Liver (tissue), 3 donors: ENCODE results near the gene CDC42BPA.

ENCODE experiments used
- EGR1 ChIP-seq, 2 donors: IDR thresholded peaks; 2 replicates each; pipeline ENCODE4 v1.6.1; 2016 to 2018; ENCODE audit warnings: antibody characterized with exemption in 2 of 2, low read depth in 2 of 2
- RXRA ChIP-seq, 2 donors: IDR thresholded peaks; 2 replicates each; pipeline ENCODE4 v1.6.1; 2017 to 2018; ENCODE audit warnings: antibody characterized with exemption in 2 of 2, mild to moderate bottlenecking in 1 of 2
- TAF1 ChIP-seq: conservative IDR thresholded peaks from 2 replicates; pipeline ENCODE4 v1.6.1; 2016; ENCODE audit warnings: antibody characterized with exemption, mild to moderate bottlenecking
- TF ChIP-seq, protein P1 (sequence below): fragments of 150-350 bp; IDR thresholded peaks from 2 replicates; pipeline ENCODE4 v1.5.1; 2017; ENCODE audit warnings: improper control_type of control experiment, low read depth, low read length; ENCODE audit not compliant: missing input control
- TF ChIP-seq, protein P2 (sequence below): IDR thresholded peaks from 2 replicates; pipeline ENCODE4 v1.6.1; 2016; ENCODE audit warnings: antibody characterized with exemption
- TF ChIP-seq, protein P3 (sequence below): IDR thresholded peaks from 2 replicates; pipeline ENCODE4 v1.6.1; 2016; ENCODE audit warnings: antibody characterized with exemption
- TF ChIP-seq, protein P4 (sequence below): IDR thresholded peaks from 2 replicates; pipeline ENCODE4 v1.6.1; 2016; ENCODE audit warnings: antibody characterized with exemption, mild to moderate bottlenecking
- donor health status: healthy.
- donor health status: healthy.

DNA sequence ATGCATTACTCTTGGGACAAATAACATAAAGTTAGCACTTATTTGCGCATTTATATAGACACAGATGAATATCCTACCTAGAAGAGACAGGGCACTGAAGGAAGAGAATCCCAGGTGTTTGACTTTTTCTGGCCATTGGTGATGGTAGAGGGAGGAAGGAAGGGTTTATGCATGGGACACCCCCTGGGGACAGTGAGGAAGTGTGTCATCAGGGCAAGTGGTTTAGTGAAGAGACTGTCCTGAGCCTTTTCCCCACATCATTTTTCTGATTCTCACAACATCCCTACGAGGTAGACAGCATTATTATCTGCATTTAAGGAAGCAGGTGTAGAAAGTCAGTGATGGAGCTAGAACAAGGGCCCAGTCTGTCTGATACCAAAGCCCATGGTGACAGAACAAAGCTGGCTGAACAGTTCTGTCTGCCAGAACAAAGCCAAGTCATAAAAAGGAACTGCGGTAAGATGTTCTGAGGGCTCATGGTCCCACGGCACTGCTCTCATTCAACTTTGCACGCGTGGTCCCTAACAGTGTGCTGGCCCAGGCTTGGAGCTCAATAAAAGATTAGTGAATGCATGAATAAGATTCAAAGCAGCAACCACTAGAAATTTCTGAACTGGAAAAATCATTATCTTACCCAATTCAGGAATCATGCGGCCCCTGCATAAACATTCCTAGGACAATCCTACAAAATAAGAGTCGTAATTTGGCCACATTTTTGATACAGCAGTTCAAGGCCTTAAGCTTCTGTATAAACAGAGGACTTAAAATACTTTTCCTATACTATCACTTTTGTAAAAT lies 12.2 kb upstream of the CDC42BPA start:
- TF ChIP-seq RXRA (IDR thresholded peaks at IDR 0.05) (no peak), EGR1 (IDR thresholded peaks at IDR 0.05; ENCODE audit: low read depth in 2 of 2) (no peak), TAF1 (no peak)
- TF ChIP-seq, protein P1, sequence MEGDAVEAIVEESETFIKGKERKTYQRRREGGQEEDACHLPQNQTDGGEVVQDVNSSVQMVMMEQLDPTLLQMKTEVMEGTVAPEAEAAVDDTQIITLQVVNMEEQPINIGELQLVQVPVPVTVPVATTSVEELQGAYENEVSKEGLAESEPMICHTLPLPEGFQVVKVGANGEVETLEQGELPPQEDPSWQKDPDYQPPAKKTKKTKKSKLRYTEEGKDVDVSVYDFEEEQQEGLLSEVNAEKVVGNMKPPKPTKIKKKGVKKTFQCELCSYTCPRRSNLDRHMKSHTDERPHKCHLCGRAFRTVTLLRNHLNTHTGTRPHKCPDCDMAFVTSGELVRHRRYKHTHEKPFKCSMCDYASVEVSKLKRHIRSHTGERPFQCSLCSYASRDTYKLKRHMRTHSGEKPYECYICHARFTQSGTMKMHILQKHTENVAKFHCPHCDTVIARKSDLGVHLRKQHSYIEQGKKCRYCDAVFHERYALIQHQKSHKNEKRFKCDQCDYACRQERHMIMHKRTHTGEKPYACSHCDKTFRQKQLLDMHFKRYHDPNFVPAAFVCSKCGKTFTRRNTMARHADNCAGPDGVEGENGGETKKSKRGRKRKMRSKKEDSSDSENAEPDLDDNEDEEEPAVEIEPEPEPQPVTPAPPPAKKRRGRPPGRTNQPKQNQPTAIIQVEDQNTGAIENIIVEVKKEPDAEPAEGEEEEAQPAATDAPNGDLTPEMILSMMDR: no peak
- TF ChIP-seq, protein P2, sequence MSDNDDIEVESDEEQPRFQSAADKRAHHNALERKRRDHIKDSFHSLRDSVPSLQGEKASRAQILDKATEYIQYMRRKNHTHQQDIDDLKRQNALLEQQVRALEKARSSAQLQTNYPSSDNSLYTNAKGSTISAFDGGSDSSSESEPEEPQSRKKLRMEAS: no peak
- TF ChIP-seq, protein P3, sequence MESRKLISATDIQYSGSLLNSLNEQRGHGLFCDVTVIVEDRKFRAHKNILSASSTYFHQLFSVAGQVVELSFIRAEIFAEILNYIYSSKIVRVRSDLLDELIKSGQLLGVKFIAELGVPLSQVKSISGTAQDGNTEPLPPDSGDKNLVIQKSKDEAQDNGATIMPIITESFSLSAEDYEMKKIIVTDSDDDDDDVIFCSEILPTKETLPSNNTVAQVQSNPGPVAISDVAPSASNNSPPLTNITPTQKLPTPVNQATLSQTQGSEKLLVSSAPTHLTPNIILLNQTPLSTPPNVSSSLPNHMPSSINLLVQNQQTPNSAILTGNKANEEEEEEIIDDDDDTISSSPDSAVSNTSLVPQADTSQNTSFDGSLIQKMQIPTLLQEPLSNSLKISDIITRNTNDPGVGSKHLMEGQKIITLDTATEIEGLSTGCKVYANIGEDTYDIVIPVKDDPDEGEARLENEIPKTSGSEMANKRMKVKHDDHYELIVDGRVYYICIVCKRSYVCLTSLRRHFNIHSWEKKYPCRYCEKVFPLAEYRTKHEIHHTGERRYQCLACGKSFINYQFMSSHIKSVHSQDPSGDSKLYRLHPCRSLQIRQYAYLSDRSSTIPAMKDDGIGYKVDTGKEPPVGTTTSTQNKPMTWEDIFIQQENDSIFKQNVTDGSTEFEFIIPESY: no peak
- TF ChIP-seq, protein P4, sequence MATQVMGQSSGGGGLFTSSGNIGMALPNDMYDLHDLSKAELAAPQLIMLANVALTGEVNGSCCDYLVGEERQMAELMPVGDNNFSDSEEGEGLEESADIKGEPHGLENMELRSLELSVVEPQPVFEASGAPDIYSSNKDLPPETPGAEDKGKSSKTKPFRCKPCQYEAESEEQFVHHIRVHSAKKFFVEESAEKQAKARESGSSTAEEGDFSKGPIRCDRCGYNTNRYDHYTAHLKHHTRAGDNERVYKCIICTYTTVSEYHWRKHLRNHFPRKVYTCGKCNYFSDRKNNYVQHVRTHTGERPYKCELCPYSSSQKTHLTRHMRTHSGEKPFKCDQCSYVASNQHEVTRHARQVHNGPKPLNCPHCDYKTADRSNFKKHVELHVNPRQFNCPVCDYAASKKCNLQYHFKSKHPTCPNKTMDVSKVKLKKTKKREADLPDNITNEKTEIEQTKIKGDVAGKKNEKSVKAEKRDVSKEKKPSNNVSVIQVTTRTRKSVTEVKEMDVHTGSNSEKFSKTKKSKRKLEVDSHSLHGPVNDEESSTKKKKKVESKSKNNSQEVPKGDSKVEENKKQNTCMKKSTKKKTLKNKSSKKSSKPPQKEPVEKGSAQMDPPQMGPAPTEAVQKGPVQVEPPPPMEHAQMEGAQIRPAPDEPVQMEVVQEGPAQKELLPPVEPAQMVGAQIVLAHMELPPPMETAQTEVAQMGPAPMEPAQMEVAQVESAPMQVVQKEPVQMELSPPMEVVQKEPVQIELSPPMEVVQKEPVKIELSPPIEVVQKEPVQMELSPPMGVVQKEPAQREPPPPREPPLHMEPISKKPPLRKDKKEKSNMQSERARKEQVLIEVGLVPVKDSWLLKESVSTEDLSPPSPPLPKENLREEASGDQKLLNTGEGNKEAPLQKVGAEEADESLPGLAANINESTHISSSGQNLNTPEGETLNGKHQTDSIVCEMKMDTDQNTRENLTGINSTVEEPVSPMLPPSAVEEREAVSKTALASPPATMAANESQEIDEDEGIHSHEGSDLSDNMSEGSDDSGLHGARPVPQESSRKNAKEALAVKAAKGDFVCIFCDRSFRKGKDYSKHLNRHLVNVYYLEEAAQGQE: no peak
